Activated naive CD8-positive, alpha-beta T cell treated with anti-CD3 and anti-CD28 coated beads for 36 hours (primary cell): ENCODE measurements around the gene ZNG1A. TPM values are rescaled to one million over a fixed set of nuclear protein-coding genes. Genes with fewer than 3 reads are reported as not detected.
"Not testable (repeated sequence)": the region's sequence is repeated elsewhere in the genome, so short reads cannot be mapped to it uniquely, and the experiment has no call there.

Source experiments
- DNase-seq: peaks from one replicate; pipeline ENCODE4 v3.0.0; 2021
- H3K27ac Mint-ChIP-seq: one replicate; pipeline ENCODE4 v1.8.0; 2022; ENCODE audit warnings: mild to moderate bottlenecking, moderate library complexity, mixed read lengths
- H3K27me3 Mint-ChIP-seq: one replicate; pipeline ENCODE4 v1.8.0; 2022; ENCODE audit warnings: mild to moderate bottlenecking, mixed read lengths
- H3K36me3 Mint-ChIP-seq: one replicate; pipeline ENCODE4 v1.8.0; 2021; ENCODE audit warnings: mild to moderate bottlenecking, mixed read lengths
- H3K4me1 Mint-ChIP-seq: one replicate; pipeline ENCODE4 v1.8.0; 2021; ENCODE audit warnings: mixed read lengths
- H3K4me3 Mint-ChIP-seq: one replicate; pipeline ENCODE4 v1.8.0; 2022; ENCODE audit warnings: mild to moderate bottlenecking, moderate library complexity, mixed read lengths
- H3K9me3 Mint-ChIP-seq: one replicate; pipeline ENCODE4 v1.8.0; 2022; ENCODE audit warnings: mixed read lengths
- total RNA-seq, 2 experiments: library from RNA; stranded (reverse); gene quantifications; one replicate each; pipeline ENCODE4 v1.2.3, GENCODE V29; 2021

Gene ZNG1A
- total RNA-seq, 2 experiments from 2014 or later, result 50.2 to 50.5 TPM

DNA sequence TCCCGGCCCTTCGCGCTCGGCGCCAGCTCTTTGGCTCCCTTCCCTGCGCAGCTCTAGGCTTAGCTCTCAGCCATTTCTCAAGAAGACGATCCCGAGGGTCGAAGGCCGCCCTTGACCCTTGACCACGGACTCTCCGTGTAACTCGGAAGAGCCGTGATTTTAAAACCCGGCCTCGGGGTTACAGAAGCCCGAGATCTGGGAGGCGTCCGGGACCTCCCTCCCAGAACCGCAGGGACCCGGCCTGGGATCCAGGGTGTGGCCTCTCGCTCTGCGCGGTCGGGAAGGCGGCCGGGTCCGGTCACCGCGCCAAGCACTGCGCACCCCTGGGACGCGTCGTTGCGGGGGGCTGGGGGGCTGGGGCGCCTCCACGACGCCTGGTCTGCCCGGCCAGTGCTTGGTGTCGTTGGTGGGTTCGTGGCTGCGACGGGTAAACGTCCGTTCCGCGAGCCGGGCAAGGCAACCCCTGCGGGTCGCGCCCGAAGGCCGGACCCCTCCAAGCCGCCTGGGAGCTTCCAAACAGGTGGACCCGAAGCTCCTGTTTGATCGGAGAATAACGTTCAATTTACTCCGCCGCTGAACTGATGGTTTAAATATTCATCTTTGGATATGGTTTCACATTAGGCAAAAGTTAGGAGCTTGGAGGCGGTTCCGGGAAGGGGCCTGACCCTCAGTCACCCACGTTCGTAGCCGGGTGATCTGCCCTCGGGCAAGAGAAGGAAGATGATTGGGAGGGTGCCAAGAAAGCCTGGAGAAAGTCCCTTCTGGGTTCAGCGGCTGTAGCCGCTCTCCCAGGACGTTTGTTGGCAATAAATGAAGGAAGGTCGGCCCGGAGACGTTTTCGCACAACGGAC is 64.4 kb downstream of the ZNG1A start:
- H3K27ac Mint-ChIP-seq, H3K9me3 Mint-ChIP-seq, H3K36me3 Mint-ChIP-seq: not testable (repeated sequence)
- Mint-ChIP-seq H3K27me3 (peaks cover 58% of the 10 kb centered on the region), H3K4me3 (peak overlapping the region; percentile 73), H3K4me1 (peaks cover 17% of the 10 kb centered on the region)
- DNase-seq, result peak; percentile 1

DNA sequence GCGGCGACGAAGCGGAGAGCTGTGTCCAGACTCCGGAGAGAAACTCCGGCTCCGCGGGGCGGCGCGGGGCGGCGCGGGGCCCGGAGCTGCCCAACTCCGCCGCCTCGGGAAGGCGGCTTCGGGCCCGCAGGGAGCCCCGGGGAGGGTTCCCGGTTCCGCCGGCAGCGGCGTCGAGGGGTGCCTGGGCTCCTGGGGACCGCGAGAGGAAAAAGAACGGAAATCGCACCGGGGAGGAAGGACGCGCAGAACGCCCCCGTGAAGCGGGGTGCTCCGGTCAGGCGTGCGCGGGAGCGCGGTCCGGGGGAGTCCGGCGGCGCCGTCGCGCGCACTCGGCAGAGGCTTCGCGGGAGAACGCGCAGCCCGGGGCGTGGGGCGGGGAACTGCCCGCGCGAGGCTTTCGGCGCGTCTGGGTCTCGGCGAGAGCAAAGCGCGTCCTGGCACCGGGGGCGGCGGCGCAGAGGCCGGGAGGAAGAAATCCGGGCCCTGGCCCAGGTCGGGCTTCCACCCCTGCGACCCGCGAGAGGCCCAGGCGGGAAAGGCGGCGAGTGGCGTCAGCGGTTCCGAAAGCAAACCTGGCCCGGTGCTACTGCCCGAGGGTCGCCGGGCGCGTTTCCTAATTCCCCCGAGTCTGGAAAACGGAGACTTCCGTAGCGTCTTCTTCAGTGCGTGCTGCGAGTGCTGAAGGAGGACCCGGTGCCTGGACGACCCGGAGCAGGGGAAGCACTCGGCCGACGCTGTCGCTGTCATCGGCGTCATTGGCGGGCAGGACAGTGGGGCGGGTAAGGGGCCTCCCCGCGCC is 65.2 kb downstream of the ZNG1A start:
- H3K36me3 Mint-ChIP-seq, H3K9me3 Mint-ChIP-seq, H3K27ac Mint-ChIP-seq: not testable (repeated sequence)
- Mint-ChIP-seq H3K4me3 (peak overlapping the region; percentile 73), H3K27me3 (peaks cover 63% of the 10 kb centered on the region), H3K4me1 (peaks cover 20% of the 10 kb centered on the region)
- peak; percentile 43 for DNase-seq

DNA sequence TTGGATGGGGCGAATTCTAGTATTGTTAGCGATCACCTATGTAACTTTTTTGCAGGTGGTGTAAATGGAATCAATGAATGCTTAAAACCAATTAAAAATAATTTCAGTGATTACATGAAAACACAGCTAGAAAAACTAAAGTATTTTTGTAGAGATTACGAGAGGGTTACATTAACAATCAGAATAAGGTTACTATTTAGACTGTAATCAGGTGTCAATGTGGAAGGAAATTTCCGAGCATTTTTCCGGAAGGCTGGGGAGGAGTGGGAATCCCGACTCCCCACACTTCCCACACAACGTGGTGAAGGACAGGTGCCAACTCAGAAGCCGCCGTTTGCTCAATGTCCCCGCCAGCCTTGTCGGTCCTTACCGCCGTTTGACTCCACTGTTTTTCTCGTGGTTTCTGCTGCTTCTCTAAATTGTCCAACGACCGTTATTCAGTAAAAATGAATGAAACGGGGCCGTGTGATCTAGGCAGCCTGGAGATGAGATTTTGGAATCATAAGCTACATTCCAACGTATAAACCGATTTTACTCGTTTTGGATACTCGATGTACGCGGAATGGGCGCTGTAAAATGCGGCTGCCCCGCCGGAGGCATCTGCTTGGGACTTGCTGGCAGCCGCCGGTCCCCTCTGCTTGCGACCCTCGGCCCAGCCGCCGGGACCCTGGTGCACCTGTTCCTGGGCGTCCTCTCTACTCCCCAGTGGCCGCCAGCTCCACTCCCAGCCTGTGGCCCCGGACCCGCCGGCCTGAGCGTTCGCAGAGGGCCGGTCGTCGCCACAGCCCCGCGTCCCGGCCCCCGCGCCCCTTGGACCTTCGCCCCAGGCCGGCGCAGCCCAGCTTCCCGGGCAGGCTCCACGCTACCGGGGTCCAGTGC is 66.0 kb downstream of the ZNG1A start:
- Mint-ChIP-seq H3K4me1 (peaks cover 17% of the 10 kb centered on the region), H3K27me3 (peaks cover 57% of the 10 kb centered on the region)
- not testable (repeated sequence) for DNase-seq, H3K4me3 Mint-ChIP-seq, H3K36me3 Mint-ChIP-seq, H3K9me3 Mint-ChIP-seq, H3K27ac Mint-ChIP-seq

DNA sequence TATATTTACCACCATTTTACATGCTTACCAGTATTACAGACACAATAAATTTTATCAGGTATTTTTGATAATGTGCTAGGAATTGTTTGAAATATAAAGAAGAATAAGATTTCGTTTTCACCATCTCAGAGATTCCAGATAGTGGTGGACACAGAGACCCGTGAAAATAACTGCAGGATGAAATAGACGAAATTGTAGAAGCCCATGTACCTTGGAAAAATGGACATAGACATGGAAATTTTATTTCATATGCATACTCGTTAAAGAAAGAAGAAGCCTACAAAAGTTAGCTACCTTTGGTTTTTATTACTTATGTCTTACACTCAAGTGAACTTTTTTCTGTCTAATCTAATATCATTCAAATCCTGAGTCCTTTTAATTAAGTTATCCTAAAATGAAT is 68.2 kb downstream of the ZNG1A start:
- peaks cover 11% of the 10 kb centered on the region for H3K4me1 Mint-ChIP-seq

DNA sequence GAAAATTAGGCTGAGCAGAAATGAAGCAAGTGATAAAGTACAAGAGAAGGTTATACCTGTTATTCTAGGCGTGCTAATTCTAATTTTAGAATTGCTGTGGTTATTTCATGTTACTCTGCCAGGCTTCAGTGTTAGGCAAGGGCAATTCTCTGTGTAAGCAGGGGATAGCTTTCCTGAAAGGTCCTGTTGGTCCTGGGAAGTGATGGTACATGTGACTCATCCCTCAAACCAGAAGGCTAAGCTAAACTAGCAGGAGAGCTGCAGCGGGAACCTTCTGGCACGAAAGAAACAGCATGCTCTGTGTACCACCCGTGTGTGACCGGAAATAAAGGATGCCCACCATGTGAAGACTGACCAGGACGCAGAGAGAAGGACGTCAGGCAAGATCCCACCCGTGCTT is 69.3 kb downstream of the ZNG1A start:
- H3K4me1 Mint-ChIP-seq, H3K27ac Mint-ChIP-seq, H3K36me3 Mint-ChIP-seq, H3K9me3 Mint-ChIP-seq, H3K4me3 Mint-ChIP-seq, DNase-seq: not testable (repeated sequence)
- peaks cover 43% of the 10 kb centered on the region for H3K27me3 Mint-ChIP-seq

More for the DNA sequence above, 68.2 kb downstream of the ZNG1A start:
- not testable (repeated sequence) for H3K9me3 Mint-ChIP-seq, DNase-seq, H3K27ac Mint-ChIP-seq, H3K4me3 Mint-ChIP-seq, H3K36me3 Mint-ChIP-seq
- H3K27me3 Mint-ChIP-seq, result peaks cover 51% of the 10 kb centered on the region

DNA sequence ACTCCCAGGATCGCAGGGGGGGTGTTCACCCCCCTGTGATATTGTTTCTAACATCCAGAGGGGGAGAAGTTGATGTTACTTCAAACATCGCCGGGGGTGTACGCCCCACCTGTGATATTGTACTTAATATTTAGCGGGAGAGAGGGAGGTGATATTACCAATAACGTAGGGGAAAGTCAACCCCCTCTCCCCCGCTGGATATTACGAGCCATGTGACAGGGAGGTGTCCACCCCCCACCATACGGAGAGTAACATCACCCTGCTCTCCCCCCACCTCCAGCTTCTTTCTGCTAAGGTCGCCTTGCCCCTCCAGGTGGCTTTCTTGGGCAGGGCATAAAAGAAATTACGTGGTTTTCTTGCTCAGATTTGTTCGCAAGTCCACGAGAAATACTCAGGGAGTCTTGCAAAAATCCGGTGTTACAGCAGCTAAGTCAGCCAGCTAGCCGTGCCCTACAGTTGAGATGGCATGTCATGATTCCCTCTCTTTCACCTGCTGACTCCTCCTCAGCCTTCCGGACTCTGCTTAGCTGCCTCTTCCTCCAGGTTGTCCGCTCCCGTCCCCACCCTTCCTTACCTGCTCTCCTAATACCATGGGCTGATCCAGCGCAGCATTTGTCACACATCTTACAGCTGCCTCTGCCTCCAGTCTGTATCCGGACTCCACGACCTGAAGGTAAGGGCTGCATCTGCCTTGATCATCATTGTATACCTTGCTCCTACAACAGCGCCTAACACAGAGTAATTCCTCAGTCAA is 69.9 kb downstream of the ZNG1A start:
- not testable (repeated sequence) for H3K9me3 Mint-ChIP-seq, H3K36me3 Mint-ChIP-seq, H3K4me3 Mint-ChIP-seq, DNase-seq, H3K4me1 Mint-ChIP-seq, H3K27ac Mint-ChIP-seq
- H3K27me3 Mint-ChIP-seq, result peaks cover 39% of the 10 kb centered on the region

DNA sequence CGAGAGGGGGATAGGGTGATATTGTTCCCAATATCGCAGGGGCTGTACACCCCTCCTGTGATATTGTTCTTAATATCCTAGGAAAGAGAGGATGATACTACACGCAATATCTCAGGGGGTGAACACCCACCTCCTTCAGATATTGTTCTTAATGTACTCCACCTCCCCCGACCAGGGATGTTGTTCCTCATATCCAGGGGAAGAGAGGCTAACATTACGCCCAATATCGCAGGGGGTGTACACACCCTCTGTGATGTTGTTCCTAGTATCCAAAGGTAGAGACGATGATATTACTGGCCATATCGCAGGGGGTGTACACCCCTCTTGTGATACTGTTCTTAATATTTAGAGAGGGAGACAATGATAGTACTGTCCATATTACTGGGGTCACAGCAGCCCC is 72.9 kb downstream of the ZNG1A start:
- not testable (repeated sequence) for H3K4me1 Mint-ChIP-seq, H3K9me3 Mint-ChIP-seq, H3K4me3 Mint-ChIP-seq, H3K36me3 Mint-ChIP-seq, H3K27ac Mint-ChIP-seq, DNase-seq
- peaks cover 29% of the 10 kb centered on the region for H3K27me3 Mint-ChIP-seq

DNA sequence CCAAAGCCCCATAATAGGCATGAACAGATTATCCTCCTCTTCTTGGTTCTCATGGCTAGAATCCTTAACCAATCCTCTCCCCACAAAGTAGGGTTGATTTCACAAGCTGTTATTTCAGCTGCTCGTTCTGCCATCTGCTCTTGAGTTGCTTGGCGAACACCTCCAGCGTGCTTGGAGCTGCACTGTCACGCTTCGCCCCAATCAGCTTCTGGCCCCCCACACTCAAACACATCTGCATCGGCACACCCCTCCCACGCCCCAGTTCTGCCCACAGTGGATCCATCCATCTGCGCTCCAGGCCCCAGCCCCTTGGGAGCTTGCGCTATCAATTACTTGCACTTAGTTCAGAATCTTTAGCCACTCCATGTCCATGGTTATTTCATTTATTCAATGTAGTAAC is 78.4 kb downstream of the ZNG1A start:
- H3K27ac Mint-ChIP-seq, H3K9me3 Mint-ChIP-seq, H3K36me3 Mint-ChIP-seq, H3K4me1 Mint-ChIP-seq, H3K27me3 Mint-ChIP-seq, H3K4me3 Mint-ChIP-seq, DNase-seq: not testable (repeated sequence)

DNA sequence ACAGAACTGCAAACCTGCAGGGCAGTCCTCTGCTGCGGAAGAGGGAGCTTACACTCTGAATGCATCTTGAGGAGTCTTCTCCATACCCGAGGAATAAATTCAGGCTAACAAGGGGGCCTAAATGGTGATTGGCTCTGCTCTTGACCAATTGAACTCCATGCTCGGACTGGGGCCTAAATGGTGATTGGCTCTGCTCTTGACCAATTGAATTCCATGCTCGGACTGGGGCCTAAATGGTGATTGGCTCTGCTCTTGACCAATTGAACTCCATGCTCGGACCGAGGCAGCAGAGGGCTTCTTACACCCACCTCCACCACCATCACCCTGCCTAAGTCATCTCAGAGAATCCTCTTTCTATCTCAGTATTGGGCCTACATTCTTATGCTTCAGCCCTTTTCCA is 79.0 kb downstream of the ZNG1A start:
- not testable (repeated sequence) for H3K27ac Mint-ChIP-seq, H3K27me3 Mint-ChIP-seq, DNase-seq, H3K4me1 Mint-ChIP-seq, H3K9me3 Mint-ChIP-seq, H3K4me3 Mint-ChIP-seq, H3K36me3 Mint-ChIP-seq

DNA sequence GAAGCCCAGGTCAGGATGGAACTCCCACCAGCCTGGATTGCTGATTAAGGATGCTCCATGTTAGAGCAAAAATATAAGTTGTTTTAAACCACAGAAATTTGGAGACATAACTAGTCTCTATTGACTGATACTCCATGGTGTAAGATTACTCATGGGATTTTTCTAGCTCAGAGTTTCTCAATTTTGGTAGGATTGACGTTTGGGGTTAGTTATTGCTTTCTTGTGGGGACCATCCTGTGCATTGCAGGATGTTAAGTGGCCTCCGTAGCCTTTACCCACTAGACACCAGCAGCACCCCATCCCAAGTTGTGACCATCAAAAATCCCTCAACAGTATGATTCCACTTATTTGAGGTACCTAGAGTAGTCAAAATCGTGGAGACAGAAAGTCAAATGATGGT is 80.1 kb downstream of the ZNG1A start:
- H3K27ac Mint-ChIP-seq, DNase-seq, H3K9me3 Mint-ChIP-seq, H3K4me1 Mint-ChIP-seq, H3K36me3 Mint-ChIP-seq, H3K4me3 Mint-ChIP-seq, H3K27me3 Mint-ChIP-seq: not testable (repeated sequence)

DNA sequence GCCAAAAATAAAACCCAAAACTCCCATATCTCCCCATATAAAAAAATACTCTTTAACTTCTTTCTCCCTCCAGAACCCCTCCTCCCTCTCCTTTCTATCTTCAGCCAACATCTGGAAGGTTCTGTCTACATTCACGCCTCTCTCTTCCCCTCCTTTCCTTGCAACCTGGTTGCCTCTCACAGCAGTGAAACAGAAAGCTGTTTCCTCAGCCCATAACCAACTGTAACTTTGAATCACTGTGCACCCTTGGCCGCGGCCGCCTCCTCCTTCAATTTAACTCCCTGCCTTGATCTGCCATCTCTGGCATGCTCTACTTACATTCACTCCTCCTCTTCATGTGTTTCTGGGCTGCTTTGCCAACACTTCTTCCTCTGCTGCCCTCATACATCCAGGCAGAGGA is 83.9 kb downstream of the ZNG1A start:
- not testable (repeated sequence) for H3K36me3 Mint-ChIP-seq, DNase-seq, H3K9me3 Mint-ChIP-seq, H3K27me3 Mint-ChIP-seq, H3K4me1 Mint-ChIP-seq, H3K4me3 Mint-ChIP-seq, H3K27ac Mint-ChIP-seq

DNA sequence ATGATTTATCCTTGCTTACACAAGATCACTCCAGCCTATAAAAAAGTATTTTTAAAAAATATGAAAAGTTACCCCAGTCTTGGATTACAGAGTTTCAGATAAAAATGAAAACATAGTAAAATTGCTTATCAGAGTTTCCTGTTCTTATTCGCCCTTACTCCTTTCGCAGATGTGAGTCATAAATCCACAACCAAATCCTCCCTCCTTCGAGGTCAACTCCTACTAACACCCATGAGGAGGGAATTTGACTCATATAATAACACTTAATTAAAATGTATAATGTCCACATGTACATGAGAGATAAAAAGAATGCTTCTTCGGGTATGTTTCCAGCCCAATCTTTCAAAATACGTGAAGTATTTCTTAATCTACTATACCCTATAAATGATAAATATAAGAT is 84.5 kb downstream of the ZNG1A start:
- DNase-seq, H3K4me1 Mint-ChIP-seq, H3K4me3 Mint-ChIP-seq, H3K36me3 Mint-ChIP-seq, H3K27ac Mint-ChIP-seq, H3K27me3 Mint-ChIP-seq, H3K9me3 Mint-ChIP-seq: not testable (repeated sequence)

DNA sequence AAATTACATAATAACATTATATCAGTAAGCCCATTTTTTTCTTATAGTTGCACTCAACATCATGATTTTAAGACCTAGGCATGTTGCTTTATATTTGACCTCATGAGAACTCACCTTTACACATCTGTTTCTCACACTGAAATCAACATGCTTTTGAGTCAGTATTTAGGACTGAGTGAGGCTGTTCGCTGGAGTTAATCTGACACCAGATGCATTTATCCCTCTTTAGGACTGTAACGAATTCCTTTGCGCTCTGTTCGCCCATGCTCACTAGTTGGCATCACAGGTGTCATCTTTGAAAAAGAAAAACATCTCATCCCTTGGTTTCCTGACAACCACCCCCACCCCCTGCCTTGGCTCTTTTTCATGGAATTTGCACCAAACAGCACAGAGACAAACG is 84.9 kb downstream of the ZNG1A start:
- not testable (repeated sequence) for DNase-seq, H3K9me3 Mint-ChIP-seq, H3K36me3 Mint-ChIP-seq, H3K27me3 Mint-ChIP-seq, H3K27ac Mint-ChIP-seq, H3K4me3 Mint-ChIP-seq, H3K4me1 Mint-ChIP-seq

DNA sequence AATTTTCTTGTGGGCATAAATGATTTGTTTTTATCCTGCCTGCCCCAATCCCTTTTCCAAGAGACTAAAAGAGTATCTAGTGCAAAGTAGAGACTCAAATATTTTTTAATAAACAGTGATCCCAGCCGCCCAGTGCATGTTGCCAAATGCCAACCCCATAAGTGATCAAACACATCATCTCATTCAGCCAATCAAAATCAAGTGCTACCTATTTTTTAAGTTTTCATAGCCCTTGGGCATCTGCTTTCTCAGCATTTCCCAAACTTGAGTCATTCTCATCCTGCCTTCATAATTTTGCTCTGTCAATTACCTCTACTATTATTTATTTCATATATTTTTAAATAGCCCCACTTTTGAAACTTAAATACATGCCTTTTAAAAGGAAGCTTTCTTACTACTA is 88.0 kb downstream of the ZNG1A start:
- H3K9me3 Mint-ChIP-seq, H3K36me3 Mint-ChIP-seq, DNase-seq, H3K27me3 Mint-ChIP-seq, H3K4me1 Mint-ChIP-seq, H3K27ac Mint-ChIP-seq, H3K4me3 Mint-ChIP-seq: not testable (repeated sequence)
